GM23248 (cell line): Measurements from ENCODE around the gene PDIK1L. TPM values are rescaled to one million over a fixed set of nuclear protein-coding genes. Genes with fewer than 3 reads are reported as not detected.

Source experiments
- DNase-seq: peaks from one replicate; pipeline ENCODE4 v3.0.0-alpha.2; 2015
- H2AFZ ChIP-seq: fragments of 200-600 bp; sonication (generic); 2 replicates; pipeline ENCODE4 v1.6.1; 2016; ENCODE audit warnings: antibody characterized with exemption
- H3F3A ChIP-seq: fragments of 200-600 bp; sonication (generic); 2 replicates; pipeline ENCODE4 v1.6.1; 2016; ENCODE audit warnings: mild to moderate bottlenecking, antibody characterized with exemption, mixed run types; ENCODE audit not compliant: insufficient read depth
- H3K27ac ChIP-seq: fragments of 200-600 bp; sonication (generic); 2 replicates; pipeline ENCODE4 v1.5.1; 2016; ENCODE audit warnings: mild to moderate bottlenecking
- H3K27me3 ChIP-seq: fragments of 200-600 bp; sonication (generic); replicated peaks from 2 replicates; pipeline ENCODE4 v1.6.1; 2016; ENCODE audit warnings: mild to moderate bottlenecking; ENCODE audit not compliant: insufficient read depth
- H3K36me3 ChIP-seq: fragments of 200-600 bp; sonication (generic); 2 replicates; pipeline ENCODE4 v1.6.1; 2016; ENCODE audit warnings: low read depth, mild to moderate bottlenecking
- H3K4me1 ChIP-seq: fragments of 200-600 bp; sonication (generic); 2 replicates; pipeline ENCODE4 v1.6.1; 2016; ENCODE audit warnings: mild to moderate bottlenecking; ENCODE audit not compliant: insufficient read depth
- H3K4me2 ChIP-seq: fragments of 200-600 bp; sonication (generic); one replicate; pipeline ENCODE4 v1.6.1; 2016; ENCODE audit warnings: mild to moderate bottlenecking; ENCODE audit not compliant: unreplicated experiment
- H3K4me3 ChIP-seq: fragments of 200-600 bp; sonication (generic); 2 replicates; pipeline ENCODE4 v1.5.1; 2016; ENCODE audit warnings: mild to moderate bottlenecking
- H3K79me2 ChIP-seq: fragments of 200-600 bp; sonication (generic); 2 replicates; pipeline ENCODE4 v1.6.1; 2016; ENCODE audit warnings: mild to moderate bottlenecking; ENCODE audit not compliant: insufficient read depth
- H3K9ac ChIP-seq: fragments of 200-600 bp; sonication (generic); 2 replicates; pipeline ENCODE4 v1.6.1; 2016; ENCODE audit warnings: mild to moderate bottlenecking
- H3K9me2 ChIP-seq: fragments of 200-600 bp; sonication (generic); 2 replicates; pipeline ENCODE4 v1.6.1; 2016; ENCODE audit warnings: mixed run types, mild to moderate bottlenecking, moderate library complexity; ENCODE audit not compliant: insufficient read depth
- H3K9me3 ChIP-seq: fragments of 200-600 bp; sonication (generic); one replicate; pipeline ENCODE4 v1.6.1; 2017; ENCODE audit warnings: low read depth
- H4K20me1 ChIP-seq: fragments of 200-600 bp; sonication (generic); 2 replicates; pipeline ENCODE4 v1.6.0; 2016; ENCODE audit not compliant: insufficient read depth
- EZH2 ChIP-seq: fragments of 200-600 bp; sonication (generic); IDR thresholded peaks from 2 replicates; pipeline ENCODE4 v1.6.1; 2018; ENCODE audit warnings: antibody characterized with exemption, mild to moderate bottlenecking; ENCODE audit not compliant: insufficient read depth, poor library complexity, severe bottlenecking
- EZH2phosphoT487 ChIP-seq: fragments of 200-600 bp; sonication (generic); IDR thresholded peaks from 2 replicates; pipeline ENCODE4 v1.6.1; 2018; ENCODE audit warnings: antibody characterized with exemption, moderate library complexity, mild to moderate bottlenecking, low read depth; ENCODE audit not compliant: insufficient read depth
- WGBS, 2 experiments: methylation state at CpG; one replicate each; pipeline ENCODE4 v1.1.6; 2015 to 2017; ENCODE audit warnings: low lambda C conversion rate in 2 of 2, low coverage in 1 of 2; ENCODE audit errors: missing lambda C conversion rate in 2 of 2; 5-methylcytosine and 5-hydroxymethylcytosine counted together
- in situ Hi-C: fragments of 300-500 bp; cut with MboI; formaldehyde crosslinking; loops from 2 replicates; pipeline ENCODE4 v1.15.0; 2020
- polyA plus RNA-seq: library from polyadenylated mRNA; unstranded; fragments of >200 nt; fragmentation: Nextera tagmentation; extraction: Ambion mirVana; gene quantifications from 2 replicates; pipeline ENCODE4 v1.2.1, GENCODE V29; 2016
- total RNA-seq: library from RNA; depleted of rRNA; stranded (reverse); fragments of >200 nt; shearing (Covaris generic); gene quantifications from 2 replicates; pipeline ENCODE4 v1.2.3, GENCODE V29; 2014

Gene PDIK1L
- total and polyA plus RNA-seq, 2 experiments from 2014 or later: 3.5 to 6.6 TPM

GRCh38 chr1:26125382-26125781, 13.8 kb downstream of the PDIK1L start:
- no peaks in the 10 kb centered on the region for H3K9me2 ChIP-seq
- peaks cover 13% of the 10 kb centered on the region for H3K4me1 ChIP-seq
- no peak overlapping the region for H3K4me2 ChIP-seq
- peaks cover 22% of the 10 kb centered on the region for H3F3A ChIP-seq
- DNase-seq: no peak
- no peak overlapping the region for H3K4me3 ChIP-seq
- no peaks in the 10 kb centered on the region for H3K9me3 ChIP-seq
- H2AFZ ChIP-seq: no peak overlapping the region
- no peaks in the 10 kb centered on the region for H3K27me3 ChIP-seq
- H3K79me2 ChIP-seq: no peaks in the 10 kb centered on the region
- H3K27ac ChIP-seq: no peak overlapping the region
- TF ChIP-seq EZH2 (no peak), EZH2phosphoT487 (no peak)
- H3K9ac ChIP-seq: no peak overlapping the region
- no peaks in the 10 kb centered on the region for H4K20me1 ChIP-seq
- peaks cover 4% of the 10 kb centered on the region; the same call in 1 of the 2 replicates for H3K36me3 ChIP-seq
- in situ Hi-C loops: no loop called here

DNA sequence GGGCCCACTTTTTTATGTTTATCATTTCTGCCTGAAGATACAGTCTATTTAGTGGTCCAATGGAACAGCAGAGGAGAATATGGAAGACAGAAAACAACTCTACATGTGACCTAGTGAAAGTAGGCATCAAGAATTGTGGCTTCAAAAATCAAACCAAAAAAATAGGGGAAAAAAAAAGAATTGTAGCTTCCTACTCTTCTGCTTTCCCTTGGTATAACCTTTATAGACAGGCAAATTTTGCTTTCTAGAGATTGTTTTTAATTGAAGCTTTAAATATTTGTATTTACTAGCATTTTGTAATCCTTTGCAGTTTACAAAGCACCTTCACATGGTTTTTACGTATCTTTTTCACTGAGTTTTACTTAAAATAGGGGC, 14.3 kb downstream of the PDIK1L start:
- H3K4me2 ChIP-seq: no peak overlapping the region
- H3K4me3 ChIP-seq: no peak overlapping the region
- H3K9ac ChIP-seq: no peak overlapping the region
- no peaks in the 10 kb centered on the region for H3K9me3 ChIP-seq
- no peak for TF ChIP-seq EZH2phosphoT487
- no peak for TF ChIP-seq EZH2
- peaks cover 4% of the 10 kb centered on the region; the same call in 1 of the 2 replicates for H3K36me3 ChIP-seq
- peaks cover 22% of the 10 kb centered on the region for H3F3A ChIP-seq
- H3K4me1 ChIP-seq: peaks cover 13% of the 10 kb centered on the region
- H3K27ac ChIP-seq: no peak overlapping the region
- H4K20me1 ChIP-seq: no peaks in the 10 kb centered on the region
- DNase-seq: no peak
- no peaks in the 10 kb centered on the region for H3K9me2 ChIP-seq
- no peak overlapping the region for H2AFZ ChIP-seq
- 95 to 100% methylated on average over 1 of the region's 1 CpG for WGBS, 2 experiments
- in situ Hi-C loops: no loop called here
- no peaks in the 10 kb centered on the region for H3K27me3 ChIP-seq
- H3K79me2 ChIP-seq: no peaks in the 10 kb centered on the region

- WGBS, 2 experiments: 90% methylated on average over 9 of the region's 9 CpGs
- peaks cover 22% of the 10 kb centered on the region for H3F3A ChIP-seq
- in situ Hi-C loops: no loop called here
- H3K27me3 ChIP-seq: no peaks in the 10 kb centered on the region
- no peak overlapping the region for H3K9ac ChIP-seq
- no peaks in the 10 kb centered on the region for H3K79me2 ChIP-seq
- H3K27ac ChIP-seq: no peak overlapping the region
- H3K4me1 ChIP-seq: peaks cover 13% of the 10 kb centered on the region
- no peak for DNase-seq
- H2AFZ ChIP-seq: no peak overlapping the region
- no peak for TF ChIP-seq EZH2phosphoT487
- no peak for TF ChIP-seq EZH2
- H3K9me2 ChIP-seq: no peaks in the 10 kb centered on the region
- peaks cover 4% of the 10 kb centered on the region; the same call in 1 of the 2 replicates for H3K36me3 ChIP-seq
- no peak overlapping the region for H3K4me3 ChIP-seq
- H3K4me2 ChIP-seq: no peak overlapping the region
- no peaks in the 10 kb centered on the region for H4K20me1 ChIP-seq
- H3K9me3 ChIP-seq: no peaks in the 10 kb centered on the region
Measured at GRCh38 chr1:26126321-26127084, 14.9 kb downstream of the PDIK1L start.

GRCh38 chr1:26127235-26128163, 15.9 kb downstream of the PDIK1L start:
- no peaks in the 10 kb centered on the region; the same call in 1 of the 2 replicates for H3K27me3 ChIP-seq
- no peak overlapping the region for H3K9ac ChIP-seq
- in situ Hi-C loops: no loop called here
- TF ChIP-seq EZH2phosphoT487 (no peak), EZH2 (no peak)
- H3K36me3 ChIP-seq: no peaks in the 10 kb centered on the region
- no peaks in the 10 kb centered on the region for H3K9me3 ChIP-seq
- H2AFZ ChIP-seq: no peak overlapping the region
- no peak overlapping the region for H3K4me2 ChIP-seq
- DNase-seq: no peak
- no peaks in the 10 kb centered on the region for H3K9me2 ChIP-seq
- H3K79me2 ChIP-seq: no peaks in the 10 kb centered on the region
- no peaks in the 10 kb centered on the region for H4K20me1 ChIP-seq
- H3F3A ChIP-seq: peaks cover 14% of the 10 kb centered on the region
- WGBS, 2 experiments: 58 to 59% methylated on average over 13 of the region's 13 CpGs
- H3K4me1 ChIP-seq: peaks cover 13% of the 10 kb centered on the region
- no peak overlapping the region for H3K27ac ChIP-seq
- no peak overlapping the region for H3K4me3 ChIP-seq
